Transverse colon (tissue), 4 donors: Measurements from ENCODE around the gene INCA1. TPM values are rescaled to one million over a fixed set of nuclear protein-coding genes. Genes with fewer than 3 reads are reported as not detected.

Source experiments
- DNase-seq: peaks from one replicate; pipeline ENCODE4 v3.0.0-alpha.2; 2019
- H3K27ac ChIP-seq, 4 donors: fragments of 200-600 bp; sonication (generic); 2 replicates each; pipeline ENCODE4 v1.5.1; 2016 to 2018; ENCODE audit warnings: inconsistent platforms in 4 of 4
- H3K27me3 ChIP-seq: fragments of 200-600 bp; sonication (generic); 2 replicates; pipeline ENCODE4 v1.5.1; 2017; ENCODE audit warnings: inconsistent platforms
- H3K36me3 ChIP-seq, 4 donors: fragments of 200-600 bp; sonication (generic); 2 replicates each; pipeline ENCODE4 v1.5.1; 2017 to 2019; ENCODE audit warnings: inconsistent platforms in 4 of 4
- H3K4me1 ChIP-seq, 4 donors: fragments of 200-600 bp; sonication (generic); 2 replicates each; pipeline ENCODE4 v1.5.1; 2017 to 2020; ENCODE audit warnings: inconsistent platforms in 4 of 4
- H3K4me3 ChIP-seq, 4 donors: fragments of 200-600 bp; sonication (generic); 1 replicate in 1 of 4; 2 replicates in 3 of 4; pipeline versions ENCODE4 v1.5.1 to v1.6.1; 2017 to 2019; ENCODE audit warnings: inconsistent platforms in 4 of 4
- H3K9me3 ChIP-seq, 2 donors: fragments of 200-600 bp; sonication (generic); 2 replicates each; pipeline ENCODE4 v1.5.1; 2017 to 2019; ENCODE audit warnings: inconsistent platforms in 2 of 2
- EP300 ChIP-seq: sonication (generic); formaldehyde crosslinking; IDR thresholded peaks from one replicate; pipeline ENCODE4 v1.6.1; 2017; ENCODE audit warnings: antibody characterized with exemption, low read depth
- POLR2A ChIP-seq: fragments of 450-650 bp; IDR thresholded peaks from one replicate; pipeline ENCODE4 v1.6.1; 2016; ENCODE audit warnings: antibody characterized with exemption, mild to moderate bottlenecking, moderate library complexity
- POLR2AphosphoS5 ChIP-seq, 3 donors: sonication (generic); formaldehyde crosslinking; IDR thresholded peaks; one replicate each; pipeline ENCODE4 v1.6.1; 2016; ENCODE audit warnings: antibody characterized with exemption in 3 of 3
- WGBS, 2 donors: methylation state at CpG; one replicate each; pipeline ENCODE4 v1.1.5; 2018; ENCODE audit warnings: low coverage in 1 of 2; 5-methylcytosine and 5-hydroxymethylcytosine counted together
- in situ Hi-C, 4 donors: fragments of 200-750 bp; cut with MboI; loops; one replicate each; pipeline versions ENCODE4 v1.15.0 to v1.15.1; 2017; ENCODE audit warnings: low sequenced_read_pairs in 3 of 4, low pct_ligation_motif_present in 1 of 4, low pct_unique_long_range_greater_than_20kb in 1 of 4
- intact Hi-C: fragments of 100-400 bp; cut with DNase I; formaldehyde crosslinking; loops from one replicate; pipeline ENCODE4 v1.15.1; 2023; ENCODE audit warnings: low total_unique reads
- total RNA-seq, 4 donors: library from RNA; depleted of rRNA; stranded (reverse); fragments of >200 nt; gene quantifications; one replicate each; pipeline ENCODE4 v1.1.0, GENCODE V29; 2016
- TF ChIP-seq, protein P1 (sequence below), 5 experiments: fragments of 200-600 bp in 3 of 5; fragments of 450-650 bp in 2 of 5; sonication (generic) in 3 of 5; IDR thresholded peaks; 1 replicate in 2 of 5; 2 replicates in 3 of 5; pipeline ENCODE4 v1.5.1; 2016 to 2017; ENCODE audit warnings: antibody characterized with exemption in 5 of 5, inconsistent platforms in 3 of 5, mild to moderate bottlenecking in 2 of 5, moderate library complexity in 1 of 5

INCA1 gene
- total RNA-seq, 4 donors from 2014 or later: 1.8 to 2.2 TPM; not detected in 2

DNA sequence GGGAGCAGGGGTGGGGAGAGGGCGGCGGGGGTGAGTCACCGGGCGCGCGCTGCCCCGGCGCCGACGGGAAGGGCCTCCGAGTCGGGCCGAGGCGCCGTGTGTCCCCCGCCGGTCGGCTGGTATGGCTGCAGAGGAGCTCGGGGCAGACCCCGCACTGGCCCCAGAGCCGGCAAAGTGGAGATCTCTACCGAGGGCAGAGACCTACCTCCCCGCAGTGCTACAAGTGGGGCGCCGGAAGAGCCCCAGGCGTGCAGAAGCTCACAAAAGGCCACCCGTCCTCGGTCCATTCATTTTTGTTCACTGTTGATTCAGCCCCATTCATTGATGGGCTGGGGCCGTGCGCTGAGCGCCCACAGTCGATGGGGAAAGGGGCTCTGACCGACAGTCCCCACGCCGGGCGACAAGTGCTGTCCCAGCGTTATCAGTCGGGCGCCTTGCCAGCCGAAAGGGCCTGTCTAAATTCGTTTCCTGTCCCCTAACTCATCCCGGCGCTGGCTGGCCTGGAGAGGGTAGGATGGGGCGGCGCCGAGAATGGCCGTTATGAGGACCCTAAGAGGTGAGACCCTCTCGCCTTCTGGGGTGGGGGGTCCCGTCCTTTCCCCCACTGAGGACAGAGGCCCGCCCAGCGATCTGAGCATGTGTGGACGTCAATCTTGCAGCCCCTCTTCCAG is 47.1 kb downstream of the INCA1 start:
- no peaks in the 10 kb centered on the region for H3K9me3 ChIP-seq
- no peaks in the 10 kb centered on the region for H3K36me3 ChIP-seq
- H3K4me3 ChIP-seq: peak overlapping the region; percentile 33 to 92 (median 64)
- peaks cover 22 to 46% (median 27%) of the 10 kb centered on the region in 4 donors for H3K4me1 ChIP-seq
- intact Hi-C loops (no loop called here), in situ Hi-C loops (no loop called here)
- WGBS, 2 donors: 5% methylated on average over 43 of the region's 52 CpGs; no CpG with 5 or more reads in 1 of the 2 donors
- H3K27me3 ChIP-seq: no peaks in the 10 kb centered on the region
- peak; percentile 75 for DNase-seq
- no peak for TF ChIP-seq POLR2A
- no peak for TF ChIP-seq EP300
- no peak for TF ChIP-seq POLR2AphosphoS5 (IDR thresholded peaks at IDR 0.05)
- TF ChIP-seq, protein P1, sequence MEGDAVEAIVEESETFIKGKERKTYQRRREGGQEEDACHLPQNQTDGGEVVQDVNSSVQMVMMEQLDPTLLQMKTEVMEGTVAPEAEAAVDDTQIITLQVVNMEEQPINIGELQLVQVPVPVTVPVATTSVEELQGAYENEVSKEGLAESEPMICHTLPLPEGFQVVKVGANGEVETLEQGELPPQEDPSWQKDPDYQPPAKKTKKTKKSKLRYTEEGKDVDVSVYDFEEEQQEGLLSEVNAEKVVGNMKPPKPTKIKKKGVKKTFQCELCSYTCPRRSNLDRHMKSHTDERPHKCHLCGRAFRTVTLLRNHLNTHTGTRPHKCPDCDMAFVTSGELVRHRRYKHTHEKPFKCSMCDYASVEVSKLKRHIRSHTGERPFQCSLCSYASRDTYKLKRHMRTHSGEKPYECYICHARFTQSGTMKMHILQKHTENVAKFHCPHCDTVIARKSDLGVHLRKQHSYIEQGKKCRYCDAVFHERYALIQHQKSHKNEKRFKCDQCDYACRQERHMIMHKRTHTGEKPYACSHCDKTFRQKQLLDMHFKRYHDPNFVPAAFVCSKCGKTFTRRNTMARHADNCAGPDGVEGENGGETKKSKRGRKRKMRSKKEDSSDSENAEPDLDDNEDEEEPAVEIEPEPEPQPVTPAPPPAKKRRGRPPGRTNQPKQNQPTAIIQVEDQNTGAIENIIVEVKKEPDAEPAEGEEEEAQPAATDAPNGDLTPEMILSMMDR (IDR thresholded peaks at IDR 0.05): no peak
- H3K27ac ChIP-seq: peak overlapping the region; percentile 95 to 100 (median 100)

DNA sequence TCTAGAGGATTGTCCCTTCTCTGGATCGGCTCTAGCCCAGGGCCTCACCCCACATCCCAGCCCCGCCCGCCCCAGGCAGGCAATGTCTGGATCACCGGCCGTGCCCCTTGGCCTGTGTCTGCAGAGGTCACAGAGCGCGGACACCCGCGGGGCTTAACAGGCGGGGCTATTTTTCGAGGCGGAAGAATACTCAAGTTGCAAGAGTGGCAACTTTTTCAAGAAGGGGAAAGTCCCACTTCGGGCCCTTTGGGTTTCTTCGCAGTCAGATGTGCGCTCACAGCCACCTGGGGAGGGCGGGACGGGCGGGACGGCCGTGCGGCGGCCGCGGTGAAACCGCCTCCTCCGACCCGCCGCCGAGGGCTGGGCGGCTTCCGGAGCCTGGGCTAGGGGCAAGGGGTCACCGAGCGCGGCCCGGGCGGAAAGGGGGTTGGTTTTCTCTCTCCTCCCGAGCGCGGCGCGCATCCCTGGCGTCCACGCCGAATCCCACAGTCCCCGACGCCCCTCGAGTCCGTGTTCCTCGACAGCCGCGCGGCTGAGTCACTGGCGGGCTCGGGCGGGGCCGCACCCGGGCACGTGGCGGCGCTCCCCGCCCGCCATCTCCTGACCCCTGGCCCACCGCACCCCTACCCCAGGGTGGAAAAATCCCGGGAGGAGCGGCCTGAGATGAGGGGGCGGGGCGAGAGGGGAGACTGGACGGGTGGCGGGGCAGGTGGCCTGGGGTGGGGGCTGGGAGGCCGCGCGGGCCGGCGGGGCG is 47.8 kb downstream of the INCA1 start:
- Histone ChIP-seq H3K4me1 (peaks cover 29 to 53% (median 34%) of the 10 kb centered on the region in 4 donors), H3K27ac (peak overlapping the region; percentile 95 to 100 (median 100)), H3K4me3 (peak overlapping the region; percentile 33 to 92 (median 64)), H3K9me3 (no peaks in the 10 kb centered on the region), H3K27me3 (no peaks in the 10 kb centered on the region), H3K36me3 (no peaks in the 10 kb centered on the region)
- WGBS, 2 donors: 1% methylated on average over 41 of the region's 75 CpGs; no CpG with 5 or more reads in 1 of the 2 donors
- in situ Hi-C loops (no loop called here), intact Hi-C loops (no loop called here)
- TF ChIP-seq POLR2AphosphoS5 (IDR thresholded peaks at IDR 0.05): peak in 1 of 3 donors; percentile 71
- TF ChIP-seq, protein P1 (IDR thresholded peaks at IDR 0.05): no peak
- DNase-seq: peak; percentile 93

DNA sequence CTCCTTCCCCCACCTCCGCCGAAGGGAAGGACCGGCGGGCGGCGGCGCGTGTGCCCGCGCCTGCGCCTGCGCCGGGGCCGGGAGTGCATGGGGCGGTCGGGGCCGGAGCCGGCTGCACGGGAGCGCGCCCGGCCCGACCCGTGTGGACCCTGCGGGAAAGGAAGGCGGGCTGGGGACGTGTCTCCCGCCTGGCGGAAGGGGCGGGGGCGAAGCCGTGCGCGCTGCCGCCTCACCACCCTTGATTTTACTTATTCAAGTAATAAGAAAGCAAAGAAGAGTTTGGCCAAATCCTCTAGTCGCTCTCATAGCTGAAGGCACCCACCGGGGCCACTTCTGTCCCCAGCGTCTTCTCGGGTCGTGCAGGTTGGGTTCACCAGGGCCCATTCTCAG is 48.4 kb downstream of the INCA1 start:
- H3K36me3 ChIP-seq: no peaks in the 10 kb centered on the region
- peak overlapping the region; percentile 95 to 100 (median 100) for H3K27ac ChIP-seq
- DNase-seq: peak; percentile 87
- H3K27me3 ChIP-seq: no peaks in the 10 kb centered on the region
- H3K9me3 ChIP-seq: no peaks in the 10 kb centered on the region
- in situ Hi-C loops: no loop called here
- 1% methylated on average over 40 of the region's 40 CpGs; no CpG with 5 or more reads in 1 of the 2 donors for WGBS, 2 donors
- H3K4me3 ChIP-seq: peak overlapping the region; percentile 33 to 92 (median 64)
- intact Hi-C loops: no loop called here
- peaks cover 29 to 54% (median 37%) of the 10 kb centered on the region in 4 donors for H3K4me1 ChIP-seq
- TF ChIP-seq, protein P1 (IDR thresholded peaks at IDR 0.05): no peak
- TF ChIP-seq POLR2AphosphoS5 (IDR thresholded peaks at IDR 0.05) (peak; percentile 24 to 54 (median 44)), EP300 (no peak), POLR2A (no peak)

DNA sequence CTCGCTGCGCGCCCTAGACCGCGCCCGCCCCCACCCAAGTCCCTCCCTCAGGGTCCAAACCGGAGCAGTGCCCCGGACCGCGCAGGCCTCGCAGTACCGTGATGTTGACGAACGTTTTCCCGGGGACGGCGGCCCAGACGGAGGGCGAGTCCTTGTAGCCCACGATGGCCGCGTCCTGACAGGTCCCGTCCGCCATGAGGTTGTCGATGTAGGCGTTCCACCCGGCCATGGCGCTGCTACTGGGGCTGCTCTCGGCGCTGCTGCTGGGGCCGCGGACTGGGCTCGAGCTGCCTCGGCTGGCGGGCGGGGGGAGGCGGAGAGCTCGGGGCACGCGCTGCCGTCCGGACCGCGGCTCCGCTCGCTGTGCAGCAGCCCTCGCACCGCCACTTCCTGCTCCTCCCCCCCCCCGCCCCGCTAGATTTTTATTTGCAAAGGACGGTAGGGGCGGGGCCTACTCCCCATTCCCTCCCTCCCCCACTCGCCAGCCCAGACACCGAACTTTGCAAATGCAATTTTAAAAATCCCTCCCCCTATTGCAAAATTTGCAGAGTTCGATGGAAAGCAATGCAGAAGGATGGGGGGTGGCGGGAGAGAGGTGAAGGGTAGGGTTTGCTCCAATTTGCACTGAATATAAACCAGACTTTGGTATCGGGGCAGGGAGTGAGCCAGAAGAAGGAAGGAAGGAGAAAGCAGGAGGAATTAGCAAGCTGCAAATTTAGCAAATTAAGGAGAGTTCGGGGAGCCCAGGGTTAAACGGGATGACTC is 49.0 kb downstream of the INCA1 start, which contains the start of gene PFN1:
TSS of gene PFN1 (minus strand) at position 365 of the 765 bp plus-strand sequence. CDS start at position 229, 136 bp downstream.
- peak; percentile 94 for DNase-seq
- Histone ChIP-seq H3K36me3 (peaks cover 0 to 1% (median 0%) of the 10 kb centered on the region in 4 donors), H3K4me1 (peaks cover 29 to 50% (median 40%) of the 10 kb centered on the region in 4 donors), H3K27ac (peak within 1 kb of the TSS; percentile 95 to 100 (median 100)), H3K9me3 (no peaks in the 10 kb centered on the region), H3K27me3 (no peaks in the 10 kb centered on the region), H3K4me3 (peak within 1 kb of the TSS; percentile 52 to 100 (median 84))
- in situ Hi-C loops (no loop called here), intact Hi-C loops (no loop called here)
- TF ChIP-seq POLR2A (peak; percentile 97), EP300 (no peak), POLR2AphosphoS5 (IDR thresholded peaks at IDR 0.05) (peak; percentile 73 to 96 (median 92))
- 0% methylated on average over 5 to 43 of the region's 59 CpGs for WGBS, 2 donors
